H9 (cell line): Measurements from ENCODE around the gene COL27A1. TPM values are rescaled to one million over a fixed set of nuclear protein-coding genes. Genes with fewer than 3 reads are reported as not detected.

Experiments used
- DNase-seq: peaks from one replicate; pipeline ENCODE4 v3.0.0-alpha.2; 2017
- H2AFZ ChIP-seq: one replicate; pipeline ENCODE4 v1.6.1; 2013; ENCODE audit warnings: mild to moderate bottlenecking, low read length, control low read depth, moderate library complexity
- H2AK5ac ChIP-seq: 2 replicates; pipeline ENCODE4 v1.6.1; 2013; ENCODE audit warnings: low read length, control low read depth, mixed read lengths; ENCODE audit not compliant: insufficient read length
- H2BK120ac ChIP-seq: one replicate; pipeline ENCODE4 v1.6.1; 2013; ENCODE audit warnings: low read depth, mild to moderate bottlenecking, low read length, control low read depth, inconsistent platforms; ENCODE audit not compliant: poor library complexity, severe bottlenecking
- H2BK12ac ChIP-seq: 2 replicates; pipeline ENCODE4 v1.6.1; 2013; ENCODE audit warnings: low read length, control low read depth, mixed read lengths, low read depth; ENCODE audit not compliant: insufficient read length
- H2BK15ac ChIP-seq: 2 replicates; pipeline ENCODE4 v1.6.1; 2013; ENCODE audit warnings: low read depth, low read length, control low read depth
- H2BK20ac ChIP-seq: one replicate; pipeline ENCODE4 v1.6.1; 2013; ENCODE audit warnings: low read depth, mild to moderate bottlenecking, low read length, control low read depth, inconsistent platforms; ENCODE audit not compliant: poor library complexity, severe bottlenecking
- H2BK5ac ChIP-seq: 2 replicates; pipeline ENCODE4 v1.6.1; 2013; ENCODE audit warnings: low read length, control low read depth, mixed read lengths; ENCODE audit not compliant: insufficient read length
- H3K14ac ChIP-seq: 2 replicates; pipeline ENCODE4 v1.6.1; 2013; ENCODE audit warnings: low read length, control low read depth; ENCODE audit not compliant: insufficient read depth
- H3K18ac ChIP-seq: 2 replicates; pipeline ENCODE4 v1.6.1; 2013; ENCODE audit warnings: low read depth, mild to moderate bottlenecking, mixed read lengths, low read length, control low read depth; ENCODE audit not compliant: insufficient read length
- H3K23ac ChIP-seq: 2 replicates; pipeline ENCODE4 v1.6.1; 2013; ENCODE audit warnings: low read length, control low read depth, mixed read lengths, low read depth; ENCODE audit not compliant: insufficient read length
- H3K23me2 ChIP-seq: 2 replicates; pipeline ENCODE4 v1.6.1; 2013; ENCODE audit warnings: low read depth, mild to moderate bottlenecking, mixed read lengths, low read length, control low read depth; ENCODE audit not compliant: insufficient read length, poor library complexity, severe bottlenecking
- H3K27ac ChIP-seq: 2 replicates; pipeline ENCODE4 v1.5.1; 2013; ENCODE audit warnings: low read length, control low read depth, mixed read lengths, low read depth; ENCODE audit not compliant: insufficient read length
- H3K27me3 ChIP-seq: 2 replicates; pipeline ENCODE4 v1.6.1; 2013; ENCODE audit warnings: low read length, control low read depth, inconsistent platforms; ENCODE audit not compliant: insufficient read depth
- H3K4ac ChIP-seq: 2 replicates; pipeline ENCODE4 v1.6.1; 2013; ENCODE audit warnings: low read depth, mild to moderate bottlenecking, control low read depth, inconsistent platforms, low read length, moderate library complexity
- H3K4me1 ChIP-seq: 2 replicates; pipeline ENCODE4 v1.6.1; 2013; ENCODE audit warnings: low read length, control low read depth, inconsistent platforms; ENCODE audit not compliant: insufficient read depth
- H3K4me2 ChIP-seq: 2 replicates; pipeline ENCODE4 v1.6.1; 2013; ENCODE audit warnings: low read length, control low read depth, mixed read lengths; ENCODE audit not compliant: insufficient read length, insufficient read depth
- H3K56ac ChIP-seq: 2 replicates; pipeline ENCODE4 v1.6.1; 2013; ENCODE audit warnings: low read depth, mild to moderate bottlenecking, mixed read lengths, low read length, control low read depth; ENCODE audit not compliant: insufficient read length
- H3K79me1 ChIP-seq: 2 replicates; pipeline ENCODE4 v1.6.1; 2013; ENCODE audit warnings: low read depth, mild to moderate bottlenecking, moderate library complexity, low read length, control low read depth, inconsistent platforms; ENCODE audit not compliant: insufficient read depth, poor library complexity, severe bottlenecking
- H3K79me2 ChIP-seq: 2 replicates; pipeline ENCODE4 v1.6.1; 2013; ENCODE audit warnings: low read length, control low read depth, inconsistent platforms; ENCODE audit not compliant: insufficient read depth
- H3K9ac ChIP-seq: 2 replicates; pipeline ENCODE4 v1.6.1; 2013; ENCODE audit warnings: low read length, control low read depth, mixed read lengths; ENCODE audit not compliant: insufficient read length; ENCODE audit errors: extremely low read depth
- H3K9me3 ChIP-seq: one replicate; pipeline ENCODE4 v1.6.1; 2013; ENCODE audit warnings: low read depth, low read length, inconsistent platforms; ENCODE audit not compliant: control insufficient read depth
- H3T11ph ChIP-seq: one replicate; pipeline ENCODE4 v1.6.1; 2013; ENCODE audit warnings: mild to moderate bottlenecking, low read length, control low read depth, inconsistent platforms
- H4K20me1 ChIP-seq: one replicate; pipeline ENCODE4 v1.6.1; 2013; ENCODE audit not compliant: control insufficient read depth, insufficient read length, insufficient read depth
- H4K5ac ChIP-seq: 2 replicates; pipeline ENCODE4 v1.6.1; 2013; ENCODE audit warnings: low read depth, mild to moderate bottlenecking, mixed read lengths, low read length, control low read depth; ENCODE audit not compliant: insufficient read length
- H4K8ac ChIP-seq: replicated peaks from 2 replicates; pipeline ENCODE4 v1.6.1; 2013; ENCODE audit warnings: low read length, control low read depth, mixed read lengths, low read depth; ENCODE audit not compliant: insufficient read length
- H4K91ac ChIP-seq: 2 replicates; pipeline ENCODE4 v1.6.1; 2013; ENCODE audit warnings: low read depth, mild to moderate bottlenecking, moderate library complexity, mixed read lengths, low read length, control low read depth; ENCODE audit not compliant: insufficient read length
- H3K27ac Mint-ChIP-seq, 3 experiments: 2 replicates in 2 of 3; 3 replicates in 1 of 3; pipeline ENCODE4 v1.8.0; 2020 to 2021; ENCODE audit warnings: mixed read lengths in 3 of 3, mild to moderate bottlenecking in 1 of 3, moderate library complexity in 1 of 3
- H3K27me3 Mint-ChIP-seq: 2 replicates; pipeline ENCODE4 v1.8.0; 2021; ENCODE audit warnings: low read depth, mild to moderate bottlenecking, moderate library complexity, mixed read lengths
- H3K36me3 Mint-ChIP-seq, 3 experiments: 2 replicates in 2 of 3; 3 replicates in 1 of 3; pipeline ENCODE4 v1.8.0; 2020 to 2021; ENCODE audit warnings: low read depth in 3 of 3, mixed read lengths in 3 of 3; ENCODE audit not compliant: insufficient read depth in 1 of 3
- H3K4me1 Mint-ChIP-seq, 2 experiments: 2 replicates each; pipeline ENCODE4 v1.8.0; 2020; ENCODE audit warnings: mixed read lengths in 2 of 2
- H3K4me3 Mint-ChIP-seq, 2 experiments: 2 replicates in 1 of 2; 3 replicates in 1 of 2; pipeline ENCODE4 v1.8.0; 2020 to 2021; ENCODE audit warnings: mild to moderate bottlenecking in 2 of 2, mixed read lengths in 2 of 2, moderate library complexity in 1 of 2
- H3K9me3 Mint-ChIP-seq, 2 experiments: 2 replicates in 1 of 2; 3 replicates in 1 of 2; pipeline ENCODE4 v1.8.0; 2020; ENCODE audit warnings: mild to moderate bottlenecking in 2 of 2, mixed read lengths in 2 of 2, moderate library complexity in 1 of 2
- CTCF ChIP-seq: fragments of 200-600 bp; sonication (generic); conservative IDR thresholded peaks from 3 replicates; pipeline ENCODE4 v1.8.0; 2021; ENCODE audit warnings: antibody characterized with exemption, mild to moderate bottlenecking
- WGBS: extraction: QIAGEN DNeasy Blood & Tissue Kit; methylation state at CpG from one replicate; pipeline ENCODE4 v1.1.7; 2013; ENCODE audit warnings: missing lambda C conversion rate, low lambda C conversion rate, mixed read lengths; ENCODE audit not compliant: insufficient read length; ENCODE audit errors: extremely low coverage; 5-methylcytosine and 5-hydroxymethylcytosine counted together
- total RNA-seq: library from RNA; stranded (reverse); gene quantifications from 2 replicates; pipeline ENCODE4 v1.2.1, GENCODE V29; 2021

COL27A1 gene
- total RNA-seq, 1 experiment from 2014 or later = 17.9 TPM

GRCh38 chr9:114336699-114337395 is 181.5 kb downstream of the COL27A1 start:
- H4K91ac ChIP-seq = no peak overlapping the region
- H4K20me1 ChIP-seq = no peaks in the 10 kb centered on the region
- no peak overlapping the region for H3K4me2 ChIP-seq
- DNase-seq = no peak
- H2BK12ac ChIP-seq = no peak overlapping the region
- H2BK5ac ChIP-seq = no peak overlapping the region
- no peak overlapping the region for H3K56ac ChIP-seq
- Mint-ChIP-seq H3K4me1 (0 out of 4 replicates have a peak, but pooled peaks cover 0 to 2% of the 10 kb centered on the region in 2 experiments), H3K9me3 (no peaks in the 10 kb centered on the region; a peak in 1 of 5 replicates), H3K4me3 (no peak overlapping the region), H3K27ac (peak overlapping the region in 2 of 3 experiments; percentile 64 to 72; a peak in 2 of 7 replicates), H3K36me3 (peaks cover 37 to 55% (median 48%) of the 10 kb centered on the region in 3 experiments), H3K27me3 (peaks cover 2% of the 10 kb centered on the region)
- H3K9ac ChIP-seq = no peak overlapping the region
- no peak overlapping the region for H4K8ac ChIP-seq
- H2BK120ac ChIP-seq = no peak overlapping the region
- no peaks in the 10 kb centered on the region for H3K9me3 ChIP-seq
- H2BK15ac ChIP-seq = no peak overlapping the region
- H2AK5ac ChIP-seq = no peak overlapping the region
- no peak overlapping the region for H4K5ac ChIP-seq
- H3K27me3 ChIP-seq = no peaks in the 10 kb centered on the region
- H3K4ac ChIP-seq = no peak overlapping the region
- H3K4me1 ChIP-seq = no peaks in the 10 kb centered on the region
- no peak overlapping the region for H3K23ac ChIP-seq
- no peak overlapping the region for H3K27ac ChIP-seq
- H2AFZ ChIP-seq = no peak overlapping the region
- H3K18ac ChIP-seq = no peak overlapping the region
- no peaks in the 10 kb centered on the region for H3K23me2 ChIP-seq
- no CpG with 5 or more reads among the region's 23 CpGs for WGBS
- no peak overlapping the region for H3T11ph ChIP-seq
- H3K79me2 ChIP-seq = no peaks in the 10 kb centered on the region
- no peaks in the 10 kb centered on the region for H3K79me1 ChIP-seq
- no peak for TF ChIP-seq CTCF
- no peak overlapping the region for H2BK20ac ChIP-seq
- H3K14ac ChIP-seq = no peak overlapping the region; the same call in 1 of the 2 replicates
